ENCODE measurements around the gene SMYD4. TPM values are rescaled to one million over a fixed set of nuclear protein-coding genes. Genes with fewer than 3 reads are reported as not detected.
"Not testable (repeated sequence)": the region's sequence is repeated elsewhere in the genome, so short reads cannot be mapped to it uniquely, and the experiment has no call there.

The SMYD4 gene
- total RNA-seq, 4 donors from 2014 or later = 15.1 to 19.9 (median 17.5) TPM

DNA sequence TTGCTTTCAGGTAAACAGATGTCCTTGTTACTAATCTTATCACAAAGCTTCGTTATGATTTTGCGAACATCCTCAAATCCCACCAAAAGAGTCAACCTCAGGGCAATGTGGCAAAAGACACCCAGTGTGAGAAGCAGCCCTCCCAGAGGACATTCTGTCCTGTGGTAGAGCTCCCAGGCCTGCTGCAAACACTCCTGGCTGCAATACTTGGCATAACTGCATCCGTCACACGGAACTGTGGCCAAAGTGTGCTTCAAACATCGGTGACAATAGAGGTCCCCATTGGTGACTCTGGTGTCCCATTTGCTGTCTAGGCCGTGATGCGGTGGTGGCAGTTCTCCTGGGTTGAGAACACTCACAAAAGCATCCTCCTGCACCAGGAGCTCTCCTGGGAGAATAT lies 29.5 kb downstream of the SMYD4 start:
- Histone ChIP-seq H3K27ac (no peak overlapping the region), H3K4me1 (peaks cover 0 to 12% (median 0%) of the 10 kb centered on the region in 4 donors), H3K9me3 (no peaks in the 10 kb centered on the region), H3K36me3 (peaks cover 0 to 42% (median 4%) of the 10 kb centered on the region in 3 donors), H3K27me3 (no peaks in the 10 kb centered on the region), H3K4me3 (no peak overlapping the region)
- no peak for DNase-seq (ENCODE audit: low spot score in 2 of 2)
- no peak for TF ChIP-seq EP300 (IDR thresholded peaks at IDR 0.05)
- no peak for TF ChIP-seq POLR2A (IDR thresholded peaks at IDR 0.05)
- TF ChIP-seq, protein P1, sequence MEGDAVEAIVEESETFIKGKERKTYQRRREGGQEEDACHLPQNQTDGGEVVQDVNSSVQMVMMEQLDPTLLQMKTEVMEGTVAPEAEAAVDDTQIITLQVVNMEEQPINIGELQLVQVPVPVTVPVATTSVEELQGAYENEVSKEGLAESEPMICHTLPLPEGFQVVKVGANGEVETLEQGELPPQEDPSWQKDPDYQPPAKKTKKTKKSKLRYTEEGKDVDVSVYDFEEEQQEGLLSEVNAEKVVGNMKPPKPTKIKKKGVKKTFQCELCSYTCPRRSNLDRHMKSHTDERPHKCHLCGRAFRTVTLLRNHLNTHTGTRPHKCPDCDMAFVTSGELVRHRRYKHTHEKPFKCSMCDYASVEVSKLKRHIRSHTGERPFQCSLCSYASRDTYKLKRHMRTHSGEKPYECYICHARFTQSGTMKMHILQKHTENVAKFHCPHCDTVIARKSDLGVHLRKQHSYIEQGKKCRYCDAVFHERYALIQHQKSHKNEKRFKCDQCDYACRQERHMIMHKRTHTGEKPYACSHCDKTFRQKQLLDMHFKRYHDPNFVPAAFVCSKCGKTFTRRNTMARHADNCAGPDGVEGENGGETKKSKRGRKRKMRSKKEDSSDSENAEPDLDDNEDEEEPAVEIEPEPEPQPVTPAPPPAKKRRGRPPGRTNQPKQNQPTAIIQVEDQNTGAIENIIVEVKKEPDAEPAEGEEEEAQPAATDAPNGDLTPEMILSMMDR (IDR thresholded peaks at IDR 0.05) = no peak
- WGBS, 2 donors = 83 to 97% methylated on average over 7 of the region's 7 CpGs

DNA sequence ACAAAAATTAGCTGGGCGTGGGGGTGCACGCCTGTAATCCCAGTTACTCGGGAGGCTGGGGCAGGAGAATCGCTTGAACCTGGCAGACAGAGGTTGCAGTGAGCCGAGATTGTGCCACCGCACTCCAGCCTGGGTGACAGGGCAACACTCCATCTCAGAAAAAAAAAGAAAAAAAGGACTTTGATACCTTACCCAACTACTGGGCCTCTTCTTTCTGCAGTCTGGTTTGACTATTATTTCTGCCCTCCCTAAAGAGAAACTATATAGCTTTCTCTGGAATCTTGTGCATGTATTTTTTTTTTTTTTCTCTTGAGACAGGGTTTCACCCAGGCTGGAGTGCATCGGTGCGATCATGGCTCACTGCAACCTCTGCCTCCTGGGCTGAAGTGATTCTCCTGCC lies 31.9 kb downstream of the SMYD4 start:
- H3K4me3 ChIP-seq; H3K9me3 ChIP-seq; DNase-seq (ENCODE audit: low spot score in 2 of 2); H3K27ac ChIP-seq; H3K27me3 ChIP-seq: not testable (repeated sequence)
- Histone ChIP-seq H3K36me3 (peaks cover 0 to 25% (median 4%) of the 10 kb centered on the region in 3 donors), H3K4me1 (peaks cover 0 to 12% (median 0%) of the 10 kb centered on the region in 4 donors)
- 93 to 94% methylated on average over 8 of the region's 8 CpGs for WGBS, 2 donors

DNA sequence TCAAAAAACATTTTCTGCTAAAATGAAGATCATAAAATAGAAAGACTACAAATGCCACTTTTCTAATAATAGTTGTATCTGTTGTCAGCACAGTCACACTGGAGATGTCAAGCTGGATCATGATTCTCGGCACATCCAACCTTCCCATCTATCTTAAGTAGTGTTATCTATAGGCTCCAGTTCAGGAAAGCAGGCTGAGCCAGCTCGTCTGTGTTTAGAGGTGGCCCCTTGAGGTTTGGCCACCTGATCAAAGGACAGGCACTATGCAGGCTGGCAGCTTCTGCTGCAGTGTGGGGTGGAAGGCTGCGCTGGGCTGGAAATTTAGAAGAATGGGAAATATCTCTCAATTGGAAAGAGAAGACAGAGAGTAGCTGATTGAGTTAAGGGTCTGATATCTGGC lies 32.4 kb downstream of the SMYD4 start:
- H3K27me3 ChIP-seq = no peaks in the 10 kb centered on the region
- H3K4me3 ChIP-seq = no peak overlapping the region
- WGBS, 2 donors = 72 to 76% methylated on average over 3 of the region's 3 CpGs
- no peak for TF ChIP-seq POLR2A (IDR thresholded peaks at IDR 0.05)
- no peak for TF ChIP-seq EP300 (IDR thresholded peaks at IDR 0.05)
- TF ChIP-seq, protein P1 (IDR thresholded peaks at IDR 0.05) = no peak
- peaks cover 0 to 22% (median 4%) of the 10 kb centered on the region in 3 donors for H3K36me3 ChIP-seq
- peaks cover 0 to 12% (median 0%) of the 10 kb centered on the region in 4 donors for H3K4me1 ChIP-seq
- H3K27ac ChIP-seq = peak overlapping the region in 2 of 4 donors; percentile 36 to 48
- H3K9me3 ChIP-seq = no peaks in the 10 kb centered on the region
- DNase-seq (ENCODE audit: low spot score in 2 of 2) = no peak

DNA sequence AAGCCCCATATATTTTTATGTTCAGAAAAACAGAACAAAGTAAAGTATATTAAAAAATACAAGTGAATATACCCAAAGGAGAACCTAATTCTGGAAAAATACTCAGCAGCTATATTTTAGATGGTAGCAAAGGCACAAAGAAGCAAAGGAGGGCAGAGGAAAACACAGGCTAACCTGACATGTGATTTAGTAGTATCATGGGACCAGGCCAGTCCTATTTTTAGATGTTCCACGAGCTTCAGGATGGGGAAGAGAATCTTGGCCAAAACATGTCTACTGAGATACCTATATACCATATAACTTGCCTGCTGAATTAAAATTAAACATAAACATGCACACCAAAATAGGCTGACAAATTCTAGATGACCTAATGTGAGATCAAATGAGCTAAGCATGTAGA lies 32.9 kb downstream of the SMYD4 start:
- Histone ChIP-seq H3K27ac (peak overlapping the region in 3 of 4 donors; percentile 48 to 50 (median 48)), H3K4me3 (no peak overlapping the region), H3K9me3 (no peaks in the 10 kb centered on the region), H3K4me1 (peaks cover 0 to 12% (median 0%) of the 10 kb centered on the region in 4 donors), H3K36me3 (peaks cover 0 to 18% (median 4%) of the 10 kb centered on the region in 3 donors), H3K27me3 (no peaks in the 10 kb centered on the region)
- 13 to 17% methylated on average over 1 of the region's 1 CpG for WGBS, 2 donors
- TF ChIP-seq, protein P1 (IDR thresholded peaks at IDR 0.05) = no peak
- TF ChIP-seq EP300 (IDR thresholded peaks at IDR 0.05) (peak in 1 of 2 donors; percentile 60), POLR2A (IDR thresholded peaks at IDR 0.05) (no peak)
- DNase-seq (ENCODE audit: low spot score in 2 of 2) = no peak

DNA sequence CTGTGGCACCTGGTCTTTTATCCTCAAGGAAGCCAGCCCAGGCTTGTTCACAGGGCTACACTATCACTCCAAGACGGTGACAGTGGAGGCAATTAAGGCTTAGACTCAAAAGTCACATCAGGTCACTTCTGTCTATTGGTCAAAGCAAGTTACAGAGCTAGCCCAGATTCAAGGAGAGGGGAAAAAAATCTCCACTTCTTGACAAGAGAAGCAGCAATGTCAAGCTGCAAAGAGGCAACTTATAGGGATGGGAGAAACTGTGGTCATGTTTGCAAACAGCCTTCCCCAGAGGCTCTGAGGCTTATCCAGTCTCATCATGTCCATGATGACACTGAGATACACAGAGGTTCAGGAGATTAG lies 36.3 kb downstream of the SMYD4 start:
- WGBS, 2 donors = 60 to 74% methylated on average over 1 of the region's 1 CpG
- Histone ChIP-seq H3K9me3 (no peaks in the 10 kb centered on the region), H3K4me1 (peaks cover 0 to 12% (median 0%) of the 10 kb centered on the region in 4 donors), H3K27ac (no peak overlapping the region), H3K36me3 (no peaks in the 10 kb centered on the region), H3K4me3 (no peak overlapping the region), H3K27me3 (no peaks in the 10 kb centered on the region)
- no peak for DNase-seq (ENCODE audit: low spot score in 2 of 2)
- TF ChIP-seq POLR2A (IDR thresholded peaks at IDR 0.05) (no peak), EP300 (IDR thresholded peaks at IDR 0.05) (no peak)
- TF ChIP-seq, protein P1 (IDR thresholded peaks at IDR 0.05) = no peak

Measured in tibial nerve (tissue), 4 donors.